Endothelial cell of umbilical vein (primary cell): Measurements from ENCODE around the gene PITPNB.

Experiments
- EZH2 ChIP-seq: IDR thresholded peaks from 2 replicates; pipeline ENCODE4 v1.6.1; 2012; ENCODE audit warnings: borderline replicate concordance, low read depth, mild to moderate bottlenecking, moderate library complexity, low read length, inconsistent platforms; ENCODE audit not compliant: severe bottlenecking
- FOS ChIP-seq: IDR thresholded peaks from 2 replicates; pipeline ENCODE4 v1.6.1; 2011; ENCODE audit warnings: mild to moderate bottlenecking, low read length, moderate library complexity, borderline replicate concordance; ENCODE audit not compliant: insufficient read depth
- GATA2 ChIP-seq: IDR thresholded peaks from 2 replicates; pipeline ENCODE4 v1.7.0; 2011; ENCODE audit warnings: low read depth, mild to moderate bottlenecking, moderate library complexity, mixed read lengths, low read length; ENCODE audit not compliant: insufficient read length, insufficient read depth
- JUN ChIP-seq: IDR thresholded peaks from 2 replicates; pipeline ENCODE4 v1.6.1; 2011; ENCODE audit warnings: borderline replicate concordance, low read depth; ENCODE audit not compliant: insufficient read length, insufficient read depth
- MYC ChIP-seq: IDR thresholded peaks from one replicate; pipeline ENCODE4 v1.6.1; 2011; ENCODE audit warnings: mild to moderate bottlenecking, low read depth, low read length
- POLR2A ChIP-seq: IDR thresholded peaks from 2 replicates; pipeline ENCODE4 v1.6.1; 2012; ENCODE audit warnings: low read depth, mild to moderate bottlenecking, control low read depth, low read length
- POLR2AphosphoS5 ChIP-seq: IDR thresholded peaks from 2 replicates; pipeline ENCODE4 v1.6.1; 2012; ENCODE audit warnings: low read depth, mild to moderate bottlenecking, control low read depth, low read length, moderate library complexity; ENCODE audit not compliant: insufficient read depth
- TF ChIP-seq, protein P1 (sequence below), 2 donors: IDR thresholded peaks; 1 replicate in 1 of 2; 2 replicates in 1 of 2; pipeline ENCODE4 v1.5.1; 2011; ENCODE audit warnings: low read length in 2 of 2, mild to moderate bottlenecking in 2 of 2, moderate library complexity in 2 of 2, control low read depth in 1 of 2, inconsistent platforms in 1 of 2, low read depth in 1 of 2; ENCODE audit not compliant: insufficient read depth in 1 of 2; ENCODE audit errors: extremely low read depth in 1 of 2
- TF ChIP-seq, protein P2 (sequence below): IDR thresholded peaks from 2 replicates; pipeline ENCODE4 v1.6.1; 2011; ENCODE audit not compliant: insufficient read depth, insufficient read length

DNA sequence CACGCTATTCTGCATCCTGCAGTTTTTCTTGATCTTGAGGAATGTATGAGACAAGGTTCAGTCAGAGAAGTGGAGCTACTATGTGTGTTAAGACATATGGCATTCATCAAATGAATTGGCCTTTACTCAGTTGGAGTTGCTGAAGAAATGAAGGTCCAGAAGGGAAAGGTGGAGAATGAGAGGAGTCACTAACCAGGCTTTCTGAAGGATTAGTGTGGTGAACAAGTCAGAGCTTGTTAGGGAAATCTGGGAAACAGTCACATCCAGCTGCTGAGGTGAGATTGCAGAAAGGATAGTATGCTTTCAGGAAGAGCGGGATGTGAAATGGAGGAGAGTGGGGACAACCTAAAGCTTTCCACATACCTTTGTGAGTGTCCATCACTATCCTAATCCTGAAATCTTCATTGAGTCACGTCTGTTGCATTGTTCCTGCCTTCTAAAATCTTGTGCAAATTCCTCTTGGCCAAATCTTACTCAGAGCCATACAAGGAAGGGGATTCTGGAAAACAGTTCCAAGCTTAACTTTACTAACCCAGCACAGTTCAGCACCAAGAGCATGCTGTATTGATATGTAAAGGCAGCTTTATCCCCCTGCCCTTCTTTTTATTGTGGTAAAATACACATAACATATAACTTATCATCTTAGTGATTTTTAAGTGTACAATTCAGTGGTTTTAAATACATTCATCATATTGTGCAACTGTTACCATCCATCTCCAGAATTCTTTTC, 11.4 kb upstream of the PITPNB start:
- TF ChIP-seq POLR2A (no peak), POLR2AphosphoS5 (no peak), EZH2 (no peak), FOS (no peak), GATA2 (no peak), JUN (no peak), MYC (no peak)
- TF ChIP-seq, protein P1, sequence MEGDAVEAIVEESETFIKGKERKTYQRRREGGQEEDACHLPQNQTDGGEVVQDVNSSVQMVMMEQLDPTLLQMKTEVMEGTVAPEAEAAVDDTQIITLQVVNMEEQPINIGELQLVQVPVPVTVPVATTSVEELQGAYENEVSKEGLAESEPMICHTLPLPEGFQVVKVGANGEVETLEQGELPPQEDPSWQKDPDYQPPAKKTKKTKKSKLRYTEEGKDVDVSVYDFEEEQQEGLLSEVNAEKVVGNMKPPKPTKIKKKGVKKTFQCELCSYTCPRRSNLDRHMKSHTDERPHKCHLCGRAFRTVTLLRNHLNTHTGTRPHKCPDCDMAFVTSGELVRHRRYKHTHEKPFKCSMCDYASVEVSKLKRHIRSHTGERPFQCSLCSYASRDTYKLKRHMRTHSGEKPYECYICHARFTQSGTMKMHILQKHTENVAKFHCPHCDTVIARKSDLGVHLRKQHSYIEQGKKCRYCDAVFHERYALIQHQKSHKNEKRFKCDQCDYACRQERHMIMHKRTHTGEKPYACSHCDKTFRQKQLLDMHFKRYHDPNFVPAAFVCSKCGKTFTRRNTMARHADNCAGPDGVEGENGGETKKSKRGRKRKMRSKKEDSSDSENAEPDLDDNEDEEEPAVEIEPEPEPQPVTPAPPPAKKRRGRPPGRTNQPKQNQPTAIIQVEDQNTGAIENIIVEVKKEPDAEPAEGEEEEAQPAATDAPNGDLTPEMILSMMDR (IDR thresholded peaks at IDR 0.05; ENCODE audit: extremely low read depth in 1 of 2, insufficient read depth in 1 of 2, low read depth in 1 of 2, low read length in 2 of 2) = no peak
- TF ChIP-seq, protein P2, sequence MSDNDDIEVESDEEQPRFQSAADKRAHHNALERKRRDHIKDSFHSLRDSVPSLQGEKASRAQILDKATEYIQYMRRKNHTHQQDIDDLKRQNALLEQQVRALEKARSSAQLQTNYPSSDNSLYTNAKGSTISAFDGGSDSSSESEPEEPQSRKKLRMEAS = no peak
